Endothelial cell of umbilical vein (primary cell): ENCODE results near the gene TBC1D8. TPM values are rescaled to one million over a fixed set of nuclear protein-coding genes. Genes with fewer than 3 reads are reported as not detected.

Source experiments
- BruUV-seq: library from RNA; stranded (reverse); fragments of 400-500 nt; replicated peaks from 2 replicates; lab custom pipeline; 2021; lab: Mats Ljungman, UMichigan
- CTCF ChIA-PET: fragments of 300-600, 350-600 bp; sonication (Branson Sonifier 250); formaldehyde crosslinking; loops from one replicate; lab custom pipeline; 2021; ENCODE audit warnings: antibody characterized with exemption, inconsistent platforms; lab: Charles Lee
- POLR2A ChIA-PET: fragments of 300-600, 350-600 bp; sonication (Branson Sonifier 250); formaldehyde crosslinking; loops from one replicate; lab custom pipeline; 2021; ENCODE audit warnings: antibody characterized with exemption, inconsistent platforms; lab: Charles Lee
- DNase-seq: peaks from one replicate; pipeline ENCODE4 v3.0.0-alpha.2; 2011; ENCODE audit warnings: low read depth, low spot score
- FAIRE-seq: peaks from 2 replicates; lab custom pipeline; 2011; peaks lifted over from hg19 to GRCh38; lab: Jason Lieb, UNC
- H2AFZ ChIP-seq: 2 replicates; pipeline ENCODE4 v1.6.0; 2012; ENCODE audit warnings: low read depth, low read length, control low read depth, inconsistent platforms
- H3K27ac ChIP-seq: 2 replicates; pipeline ENCODE4 v1.5.1; 2011; ENCODE audit warnings: low read depth, mild to moderate bottlenecking, control low read depth, low read length, moderate library complexity; ENCODE audit not compliant: insufficient read depth
- H3K27me3 ChIP-seq, 2 experiments: 2 replicates each; pipeline versions ENCODE4 v1.6.0 to v1.6.1; 2011; ENCODE audit warnings: low read length in 2 of 2, mixed read lengths in 1 of 2; ENCODE audit not compliant: control insufficient read depth in 2 of 2, insufficient read depth in 2 of 2
- H3K36me3 ChIP-seq, 2 experiments: 2 replicates in 1 of 2; 3 replicates in 1 of 2; pipeline ENCODE4 v1.5.1; 2011; ENCODE audit warnings: low read length in 2 of 2, mild to moderate bottlenecking in 1 of 2, moderate library complexity in 1 of 2; ENCODE audit not compliant: control insufficient read depth in 2 of 2, insufficient read depth in 2 of 2; ENCODE audit errors: extremely low read depth in 1 of 2
- H3K4me1 ChIP-seq: 3 replicates; pipeline ENCODE4 v1.5.1; 2011; ENCODE audit warnings: mild to moderate bottlenecking, low read length; ENCODE audit not compliant: control insufficient read depth, insufficient read depth; ENCODE audit errors: extremely low read depth
- H3K4me2 ChIP-seq: 2 replicates; pipeline ENCODE4 v1.6.1; 2011; ENCODE audit warnings: low read length, control low read depth, mixed read lengths; ENCODE audit not compliant: insufficient read depth
- H3K4me3 ChIP-seq, 3 experiments: fragments of 200-600 bp in 1 of 3; sonication (generic), shearing (Covaris generic) in 1 of 3; replicated peaks in 1 of 3; 2 replicates each; pipeline ENCODE4 v1.5.1; 2011 to 2016; ENCODE audit warnings: control low read depth in 3 of 3, low read length in 3 of 3, mild to moderate bottlenecking in 2 of 3, inconsistent platforms in 1 of 3, low read depth in 1 of 3, moderate library complexity in 1 of 3; ENCODE audit not compliant: insufficient read depth in 1 of 3
- H3K79me2 ChIP-seq: 2 replicates; pipeline ENCODE4 v1.6.0; 2012; ENCODE audit warnings: low read length, inconsistent platforms; ENCODE audit not compliant: control insufficient read depth, insufficient read depth
- H3K9ac ChIP-seq: replicated peaks from 2 replicates; pipeline ENCODE3; 2011; ENCODE audit warnings: low read length, control low read depth; ENCODE audit not compliant: insufficient read depth; ENCODE audit errors: extremely low read depth
- H3K9me1 ChIP-seq: replicated peaks from 3 replicates; pipeline ENCODE4 v1.6.0; 2011; ENCODE audit warnings: mild to moderate bottlenecking, low read length; ENCODE audit not compliant: control insufficient read depth, insufficient read depth; ENCODE audit errors: extremely low read depth
- H3K9me3 ChIP-seq: replicated peaks from 2 replicates; pipeline ENCODE4 v1.5.1; 2012; ENCODE audit warnings: low read length, inconsistent platforms; ENCODE audit not compliant: control insufficient read depth, insufficient read depth
- H4K20me1 ChIP-seq: replicated peaks from 2 replicates; pipeline ENCODE3; 2011; ENCODE audit warnings: mild to moderate bottlenecking, low read length; ENCODE audit not compliant: control insufficient read depth, insufficient read depth; ENCODE audit errors: extremely low read depth
- EZH2 ChIP-seq: IDR thresholded peaks from 2 replicates; pipeline ENCODE4 v1.6.1; 2012; ENCODE audit warnings: borderline replicate concordance, low read depth, mild to moderate bottlenecking, moderate library complexity, low read length, inconsistent platforms; ENCODE audit not compliant: severe bottlenecking
- FOS ChIP-seq: IDR thresholded peaks from 2 replicates; pipeline ENCODE4 v1.6.1; 2011; ENCODE audit warnings: mild to moderate bottlenecking, low read length, moderate library complexity, borderline replicate concordance; ENCODE audit not compliant: insufficient read depth
- GATA2 ChIP-seq: IDR thresholded peaks from 2 replicates; pipeline ENCODE4 v1.7.0; 2011; ENCODE audit warnings: low read depth, mild to moderate bottlenecking, moderate library complexity, mixed read lengths, low read length; ENCODE audit not compliant: insufficient read length, insufficient read depth
- JUN ChIP-seq: IDR thresholded peaks from 2 replicates; pipeline ENCODE4 v1.6.1; 2011; ENCODE audit warnings: borderline replicate concordance, low read depth; ENCODE audit not compliant: insufficient read length, insufficient read depth
- MYC ChIP-seq: IDR thresholded peaks from one replicate; pipeline ENCODE4 v1.6.1; 2011; ENCODE audit warnings: mild to moderate bottlenecking, low read depth, low read length
- POLR2A ChIP-seq: IDR thresholded peaks from 2 replicates; pipeline ENCODE4 v1.6.1; 2012; ENCODE audit warnings: low read depth, mild to moderate bottlenecking, control low read depth, low read length
- POLR2AphosphoS5 ChIP-seq: IDR thresholded peaks from 2 replicates; pipeline ENCODE4 v1.6.1; 2012; ENCODE audit warnings: low read depth, mild to moderate bottlenecking, control low read depth, low read length, moderate library complexity; ENCODE audit not compliant: insufficient read depth
- dilution Hi-C: fragments of 300-500 bp; cut with MboI; formaldehyde crosslinking; loops from one replicate; pipeline ENCODE4 v1.15.0; 2019; ENCODE audit warnings: low sequenced_read_pairs; ENCODE audit not compliant: extremely low pct_ligation_motif_present
- intact Hi-C: fragments of 100-400 bp; cut with micrococcal nuclease; formaldehyde crosslinking; loops from one replicate; pipeline ENCODE4 v1.10.0; 2022
- polyA plus RNA-seq, 4 experiments: library from polyadenylated mRNA; depleted of rRNA in 3 of 4; stranded (reverse) in 3 of 4; unstranded in 1 of 4; fragments of >200 nt; gene quantifications; 2 replicates each; pipeline versions ENCODE4 v1.2.1 to v1.2.3, GENCODE V29; 2011 to 2012; ENCODE audit warnings: missing spikeins in 1 of 4
- total RNA-seq: library from RNA; stranded (reverse); gene quantifications from 2 replicates; pipeline ENCODE4 v1.2.3, GENCODE V29; 2021
- TF ChIP-seq, protein P1 (sequence below): IDR thresholded peaks from 2 replicates; pipeline ENCODE4 v1.6.1; 2011; ENCODE audit not compliant: insufficient read depth, insufficient read length
- TF ChIP-seq, protein P2 (sequence below), 2 donors: IDR thresholded peaks; 1 replicate in 1 of 2; 2 replicates in 1 of 2; pipeline ENCODE4 v1.5.1; 2011; ENCODE audit warnings: low read length in 2 of 2, mild to moderate bottlenecking in 2 of 2, moderate library complexity in 2 of 2, control low read depth in 1 of 2, inconsistent platforms in 1 of 2, low read depth in 1 of 2; ENCODE audit not compliant: insufficient read depth in 1 of 2; ENCODE audit errors: extremely low read depth in 1 of 2

Gene TBC1D8
- total and polyA plus RNA-seq, 2 donors (not counting 3 experiments of a cell fraction or from before 2014, with no cell fraction given) = 28.5 to 32.1 TPM

DNA sequence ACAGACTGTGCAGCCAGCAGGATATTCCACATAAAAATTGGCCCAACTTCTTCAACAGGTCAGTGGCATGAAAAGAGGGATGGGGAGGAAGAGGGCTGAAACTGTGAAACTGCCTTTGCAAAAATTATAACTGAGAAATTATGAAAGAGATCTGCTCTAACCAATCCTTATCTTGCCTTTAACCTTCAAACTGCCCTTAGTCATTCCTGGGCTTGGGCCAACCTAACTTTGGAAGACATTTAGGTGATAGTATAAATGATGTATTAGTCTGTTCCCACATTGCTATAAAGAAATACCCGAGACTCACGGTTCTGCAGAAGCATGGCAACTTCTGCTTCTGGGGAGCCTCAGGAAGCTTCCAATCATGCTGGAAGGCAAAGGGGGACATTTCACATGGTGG is 74.6 kb downstream of the TBC1D8 start:
- intact Hi-C loops (no loop called here), dilution Hi-C loops (no loop called here)
- H3K9me1 ChIP-seq = no peaks in the 10 kb centered on the region
- H3K27me3 ChIP-seq = no peaks in the 10 kb centered on the region
- no peak overlapping the region for H3K9ac ChIP-seq
- no peak overlapping the region for H2AFZ ChIP-seq
- DNase-seq = no peak
- no peak for FAIRE-seq
- no peaks in the 10 kb centered on the region for H3K36me3 ChIP-seq
- H3K27ac ChIP-seq = no peak overlapping the region
- H3K4me3 ChIP-seq = no peak overlapping the region
- ChIA-PET CTCF (interaction anchor here (0.9 kb wide), 1 partner anchor 14 kb away, joined by 3 read pairs; no protein-coding TSS in a partner anchor), POLR2A (no interaction called here)
- no peak for TF ChIP-seq GATA2
- TF ChIP-seq, protein P1, sequence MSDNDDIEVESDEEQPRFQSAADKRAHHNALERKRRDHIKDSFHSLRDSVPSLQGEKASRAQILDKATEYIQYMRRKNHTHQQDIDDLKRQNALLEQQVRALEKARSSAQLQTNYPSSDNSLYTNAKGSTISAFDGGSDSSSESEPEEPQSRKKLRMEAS = no peak
- no peak for TF ChIP-seq POLR2AphosphoS5
- TF ChIP-seq POLR2A = no peak
- no peak for TF ChIP-seq MYC
- no peak for TF ChIP-seq EZH2
- TF ChIP-seq, protein P2, sequence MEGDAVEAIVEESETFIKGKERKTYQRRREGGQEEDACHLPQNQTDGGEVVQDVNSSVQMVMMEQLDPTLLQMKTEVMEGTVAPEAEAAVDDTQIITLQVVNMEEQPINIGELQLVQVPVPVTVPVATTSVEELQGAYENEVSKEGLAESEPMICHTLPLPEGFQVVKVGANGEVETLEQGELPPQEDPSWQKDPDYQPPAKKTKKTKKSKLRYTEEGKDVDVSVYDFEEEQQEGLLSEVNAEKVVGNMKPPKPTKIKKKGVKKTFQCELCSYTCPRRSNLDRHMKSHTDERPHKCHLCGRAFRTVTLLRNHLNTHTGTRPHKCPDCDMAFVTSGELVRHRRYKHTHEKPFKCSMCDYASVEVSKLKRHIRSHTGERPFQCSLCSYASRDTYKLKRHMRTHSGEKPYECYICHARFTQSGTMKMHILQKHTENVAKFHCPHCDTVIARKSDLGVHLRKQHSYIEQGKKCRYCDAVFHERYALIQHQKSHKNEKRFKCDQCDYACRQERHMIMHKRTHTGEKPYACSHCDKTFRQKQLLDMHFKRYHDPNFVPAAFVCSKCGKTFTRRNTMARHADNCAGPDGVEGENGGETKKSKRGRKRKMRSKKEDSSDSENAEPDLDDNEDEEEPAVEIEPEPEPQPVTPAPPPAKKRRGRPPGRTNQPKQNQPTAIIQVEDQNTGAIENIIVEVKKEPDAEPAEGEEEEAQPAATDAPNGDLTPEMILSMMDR (IDR thresholded peaks at IDR 0.05; ENCODE audit: extremely low read depth in 1 of 2, insufficient read depth in 1 of 2, low read depth in 1 of 2, low read length in 2 of 2) = no peak
- no peak for TF ChIP-seq FOS
- TF ChIP-seq JUN = no peak
- H4K20me1 ChIP-seq = no peaks in the 10 kb centered on the region
- no peak overlapping the region for H3K4me2 ChIP-seq
- peaks cover 36% of the 10 kb centered on the region for H3K79me2 ChIP-seq
- no peaks in the 10 kb centered on the region for H3K9me3 ChIP-seq
- BruUV-seq = no TSS peak
- H3K4me1 ChIP-seq = no peaks in the 10 kb centered on the region
